ENCODE data around the gene RHOU. TPM values are rescaled to one million over a fixed set of nuclear protein-coding genes. Genes with fewer than 3 reads are reported as not detected.

The RHOU gene
- total and polyA plus RNA-seq, 11 donors: 1.3 to 20.5 (median 2.9) TPM

DNA sequence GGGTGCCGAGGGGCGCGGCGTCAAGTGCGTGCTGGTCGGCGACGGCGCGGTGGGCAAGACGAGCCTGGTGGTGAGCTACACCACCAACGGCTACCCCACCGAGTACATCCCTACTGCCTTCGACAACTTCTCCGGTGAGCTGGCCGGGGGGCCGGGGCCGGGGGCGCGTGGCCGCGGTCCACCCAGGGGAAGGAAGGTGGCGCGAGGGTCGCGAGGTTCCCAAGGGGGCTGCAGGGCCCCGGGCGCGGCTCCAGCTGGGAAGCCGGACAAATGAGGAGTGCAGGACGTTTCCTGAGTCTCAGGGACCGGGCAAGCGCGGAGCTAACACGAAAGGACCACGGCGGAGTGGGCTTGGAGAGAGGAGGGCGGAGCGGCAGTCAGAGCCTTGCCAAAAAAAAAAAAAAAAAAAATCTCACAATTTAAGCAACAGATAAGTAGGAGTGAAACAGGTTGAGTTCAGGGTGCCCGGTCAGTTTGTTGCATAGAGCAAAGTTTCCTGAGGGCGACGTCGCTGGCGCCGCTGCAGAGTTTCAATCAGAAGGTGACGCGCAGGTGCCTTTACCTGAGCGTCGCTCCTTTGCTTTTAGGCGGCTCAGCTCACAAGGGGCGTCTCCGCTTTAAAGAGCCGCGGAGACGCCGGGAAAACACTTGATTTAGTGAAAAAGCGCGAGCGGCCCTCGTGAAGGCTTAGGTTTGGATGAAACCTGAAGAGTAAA, 750 bp downstream of the RHOU start:
- Histone ChIP-seq H3K4me3 (peak overlapping the region; percentile 62 to 94 (median 81)), H3K27ac (peak overlapping the region; percentile 68 to 96 (median 86)), H3K9me3 (no peaks in the 10 kb centered on the region), H3K27me3 (peaks cover 0 to 3% (median 0%) of the 10 kb centered on the region in 9 donors), H3K4me1 (peaks cover 0 to 56% (median 9%) of the 10 kb centered on the region in 12 donors), H3K36me3 (peaks cover 0 to 30% (median 0%) of the 10 kb centered on the region in 9 donors)
- no peak for TF ChIP-seq POLR2A (IDR thresholded peaks at IDR 0.05)
- TF ChIP-seq, protein P1, sequence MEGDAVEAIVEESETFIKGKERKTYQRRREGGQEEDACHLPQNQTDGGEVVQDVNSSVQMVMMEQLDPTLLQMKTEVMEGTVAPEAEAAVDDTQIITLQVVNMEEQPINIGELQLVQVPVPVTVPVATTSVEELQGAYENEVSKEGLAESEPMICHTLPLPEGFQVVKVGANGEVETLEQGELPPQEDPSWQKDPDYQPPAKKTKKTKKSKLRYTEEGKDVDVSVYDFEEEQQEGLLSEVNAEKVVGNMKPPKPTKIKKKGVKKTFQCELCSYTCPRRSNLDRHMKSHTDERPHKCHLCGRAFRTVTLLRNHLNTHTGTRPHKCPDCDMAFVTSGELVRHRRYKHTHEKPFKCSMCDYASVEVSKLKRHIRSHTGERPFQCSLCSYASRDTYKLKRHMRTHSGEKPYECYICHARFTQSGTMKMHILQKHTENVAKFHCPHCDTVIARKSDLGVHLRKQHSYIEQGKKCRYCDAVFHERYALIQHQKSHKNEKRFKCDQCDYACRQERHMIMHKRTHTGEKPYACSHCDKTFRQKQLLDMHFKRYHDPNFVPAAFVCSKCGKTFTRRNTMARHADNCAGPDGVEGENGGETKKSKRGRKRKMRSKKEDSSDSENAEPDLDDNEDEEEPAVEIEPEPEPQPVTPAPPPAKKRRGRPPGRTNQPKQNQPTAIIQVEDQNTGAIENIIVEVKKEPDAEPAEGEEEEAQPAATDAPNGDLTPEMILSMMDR (IDR thresholded peaks at IDR 0.05): no peak
- WGBS, 4 donors: 3 to 12% (median 7%) methylated on average over 34 to 60 of the region's 60 CpGs
- ATAC-seq (peak in 3 of 4 donors; percentile 11 to 43 (median 23)), DNase-seq (peak; percentile 33 to 74 (median 42))
- intact Hi-C loops (cut with DNase I): loop anchor here (1.0 to 10.0 kb wide), 14 partner anchors 89 to 491 kb away; no protein-coding TSS in a partner anchor

DNA sequence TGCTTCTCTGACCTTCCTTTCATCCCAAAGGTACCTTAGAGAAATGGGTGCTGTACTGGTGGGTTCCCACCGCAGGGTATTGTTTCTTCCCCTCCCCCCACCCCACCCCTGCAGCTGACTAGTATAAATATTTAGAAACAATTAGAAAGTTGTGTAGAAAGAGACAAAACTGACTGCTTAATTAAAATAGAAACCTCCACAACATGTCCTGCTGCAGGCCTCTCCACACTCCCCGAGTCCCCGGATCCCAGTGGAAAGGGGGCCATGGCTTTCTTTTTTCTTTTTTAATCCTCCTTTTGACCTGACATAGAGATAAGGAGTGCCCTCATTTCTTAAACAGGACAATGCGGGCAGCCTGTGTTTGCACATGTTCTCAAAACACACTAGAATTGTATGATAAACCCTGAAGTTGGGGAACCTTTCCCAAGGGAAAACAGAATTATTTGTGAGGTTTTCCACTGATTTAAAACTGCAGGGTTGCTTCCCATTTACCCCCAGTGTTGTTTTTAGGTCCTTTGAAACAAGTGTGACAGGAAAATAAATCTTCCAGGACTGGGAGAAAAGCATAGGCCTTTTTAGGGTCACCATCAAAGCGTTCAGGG, 1.7 kb downstream of the RHOU start:
- ATAC-seq: no peak
- DNase-seq: no peak
- Histone ChIP-seq H3K4me3 (peak overlapping the region in 11 of 12 donors; percentile 67 to 94 (median 81)), H3K27me3 (no peaks in the 10 kb centered on the region), H3K27ac (peak overlapping the region in 8 of 12 donors; percentile 11 to 96 (median 82)), H3K9me3 (no peaks in the 10 kb centered on the region), H3K4me1 (peaks cover 0 to 57% (median 9%) of the 10 kb centered on the region in 12 donors), H3K36me3 (peaks cover 0 to 38% (median 0%) of the 10 kb centered on the region in 9 donors)
- no peak for TF ChIP-seq POLR2A (IDR thresholded peaks at IDR 0.05)
- TF ChIP-seq, protein P1 (IDR thresholded peaks at IDR 0.05): no peak
- WGBS, 4 donors: 67 to 78% (median 69%) methylated on average over 5 of the region's 5 CpGs
- intact Hi-C loops (cut with DNase I): loop anchor here in 7 of 10 donors (5.0 to 10.0 kb wide), 9 partner anchors 88 to 490 kb away; no protein-coding TSS in a partner anchor

DNA sequence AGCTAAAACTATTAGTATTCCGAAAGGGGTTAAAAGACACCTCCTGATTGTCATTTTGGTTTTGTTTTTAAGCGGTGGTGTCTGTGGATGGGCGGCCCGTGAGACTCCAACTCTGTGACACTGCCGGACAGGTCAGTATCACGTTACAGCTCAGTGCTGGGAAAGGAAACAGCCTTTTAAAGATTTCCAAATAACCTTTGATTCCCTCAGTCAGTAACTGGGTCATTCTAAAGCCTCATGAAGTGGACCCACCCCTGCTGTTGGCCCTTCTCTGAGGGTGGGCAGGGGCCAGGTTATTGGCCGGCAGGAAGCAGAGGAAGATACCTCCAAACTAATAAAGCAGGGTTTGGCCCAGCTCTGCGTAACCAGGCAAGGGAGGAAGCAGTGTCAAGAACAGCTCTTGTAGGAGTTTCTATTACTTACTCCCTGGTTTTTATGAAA, 2.3 kb downstream of the RHOU start:
- ATAC-seq: peak in 2 of 4 donors; percentile 5 to 34
- H3K36me3 ChIP-seq: peaks cover 0 to 41% (median 0%) of the 10 kb centered on the region in 9 donors
- peaks cover 0 to 61% (median 9%) of the 10 kb centered on the region in 12 donors for H3K4me1 ChIP-seq

More for the DNA sequence above, 2.3 kb downstream of the RHOU start:
- peak overlapping the region in 9 of 12 donors; percentile 67 to 94 (median 88) for H3K4me3 ChIP-seq
- H3K9me3 ChIP-seq: no peaks in the 10 kb centered on the region
- 62 to 74% (median 64%) methylated on average over 8 of the region's 8 CpGs for WGBS, 4 donors
- H3K27ac ChIP-seq: peak overlapping the region in 9 of 12 donors; percentile 11 to 96 (median 81)
- no peaks in the 10 kb centered on the region for H3K27me3 ChIP-seq
- no peak for DNase-seq
- no peak for TF ChIP-seq POLR2A (IDR thresholded peaks at IDR 0.05)
- TF ChIP-seq, protein P1 (IDR thresholded peaks at IDR 0.05): no peak
- intact Hi-C loops (cut with DNase I): loop anchor here in 7 of 10 donors (5.0 to 10.0 kb wide), 9 partner anchors 87 to 490 kb away; no protein-coding TSS in a partner anchor
